Medulla oblongata (tissue), 1 donor: ENCODE data around the gene SV2C.

Experiments used
- DNase-seq: peaks from one replicate; pipeline ENCODE4 v3.0.0-alpha.2; 2015; ENCODE audit errors: extremely low spot score

SV2C gene

DNA sequence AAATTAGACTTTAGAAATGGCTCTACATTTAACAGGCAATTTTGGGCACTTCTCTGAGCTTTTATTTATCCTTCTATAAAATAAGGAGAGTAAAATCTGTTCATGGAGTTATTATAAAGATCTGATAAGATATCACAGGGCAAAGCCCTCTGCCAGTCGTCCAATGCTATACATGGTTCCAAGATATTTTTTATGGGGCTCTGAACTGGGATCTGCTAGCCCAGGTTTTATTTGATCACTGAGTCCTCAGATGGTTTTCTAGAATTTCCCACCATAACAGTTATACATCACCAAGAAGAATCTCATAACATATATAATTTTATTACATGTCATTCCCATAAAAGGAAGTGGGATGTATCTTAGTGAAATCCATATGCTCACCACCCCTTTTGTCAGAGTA is 296.7 kb downstream of the SV2C start:
- no peak for DNase-seq

DNA sequence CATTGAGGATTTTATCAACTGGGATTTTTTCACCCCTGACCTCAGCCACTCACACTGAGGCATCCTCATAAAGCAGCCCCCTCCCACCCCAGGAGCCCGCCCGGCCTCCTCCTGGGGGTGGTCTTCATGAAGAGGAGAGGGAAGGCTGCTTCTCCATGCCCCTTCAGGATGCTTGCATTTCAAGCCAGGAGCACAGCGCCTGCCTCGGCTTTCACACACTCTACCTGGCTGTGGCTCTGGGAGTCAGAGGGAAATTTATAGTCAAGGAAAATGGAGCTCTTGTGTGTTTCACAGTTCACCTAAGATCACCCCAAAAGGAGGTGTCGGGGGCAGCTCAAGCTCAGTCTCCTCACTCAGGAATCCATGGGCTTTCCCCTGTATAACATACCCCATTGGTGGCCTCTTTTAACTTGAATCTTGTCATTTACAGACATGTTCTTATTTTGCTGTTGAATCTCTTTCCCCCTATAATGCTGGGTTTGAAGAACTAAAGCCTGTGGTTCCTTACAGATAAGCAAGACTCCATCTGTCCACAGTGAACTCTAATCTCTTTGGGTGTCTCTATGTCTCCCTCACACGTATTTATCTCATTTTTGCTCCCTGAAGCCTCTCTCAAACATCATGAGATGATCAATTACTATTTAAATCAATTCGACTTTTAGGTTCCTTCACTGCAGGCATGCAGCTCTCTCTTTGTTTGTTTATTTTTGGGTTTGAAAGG is 297.3 kb downstream of the SV2C start:
- no peak for DNase-seq

GRCh38 chr5:76383126-76383832 is 300.1 kb downstream of the SV2C start:
- no peak for DNase-seq

- DNase-seq = no peak
These were observed 301.0 kb downstream of the SV2C start for GRCh38 chr5:76384189-76384588.

DNA sequence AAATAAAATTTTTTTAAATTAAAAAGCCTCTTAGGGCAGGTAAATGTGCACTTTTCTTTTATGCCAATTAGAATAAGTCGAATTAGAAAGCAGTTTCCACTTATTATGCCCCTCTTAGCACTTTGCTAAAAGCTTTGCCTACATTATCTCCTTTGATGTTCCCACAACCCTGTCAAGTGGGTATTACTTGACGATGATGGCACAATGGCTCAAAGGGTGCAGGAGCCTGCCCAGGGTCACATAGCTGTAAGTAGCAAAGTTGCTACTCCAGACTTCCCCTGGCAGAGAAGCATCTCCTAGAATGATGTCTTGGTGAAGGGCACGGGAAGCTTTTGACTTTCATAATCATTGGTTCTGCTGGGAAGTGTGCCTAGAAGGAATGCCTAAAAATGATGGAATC is 301.5 kb downstream of the SV2C start:
- no peak for DNase-seq

DNA sequence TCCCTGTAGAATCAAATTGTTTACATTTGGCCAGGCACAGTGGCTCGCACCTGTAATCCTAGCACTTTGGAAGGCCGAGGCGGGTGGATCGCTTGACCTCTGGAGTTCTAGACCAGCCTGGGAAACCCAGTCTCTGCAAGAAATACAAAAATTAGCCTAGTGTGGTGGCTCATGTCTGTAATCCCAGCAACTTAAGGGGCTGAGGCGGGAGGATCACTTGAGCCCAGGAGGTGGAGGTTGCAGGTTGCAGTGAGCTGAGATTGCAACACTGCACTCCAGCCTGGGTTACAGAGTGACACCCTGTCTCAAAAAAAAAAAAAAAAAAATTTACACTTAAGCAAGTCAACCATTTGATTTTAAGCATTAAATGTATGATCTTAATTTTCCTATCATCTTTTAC is 302.4 kb downstream of the SV2C start:
- no peak for DNase-seq

GRCh38 chr5:76386360-76386759 is 303.2 kb downstream of the SV2C start:
- DNase-seq = no peak

GRCh38 chr5:76388236-76388635 is 305.1 kb downstream of the SV2C start:
- DNase-seq = no peak

DNA sequence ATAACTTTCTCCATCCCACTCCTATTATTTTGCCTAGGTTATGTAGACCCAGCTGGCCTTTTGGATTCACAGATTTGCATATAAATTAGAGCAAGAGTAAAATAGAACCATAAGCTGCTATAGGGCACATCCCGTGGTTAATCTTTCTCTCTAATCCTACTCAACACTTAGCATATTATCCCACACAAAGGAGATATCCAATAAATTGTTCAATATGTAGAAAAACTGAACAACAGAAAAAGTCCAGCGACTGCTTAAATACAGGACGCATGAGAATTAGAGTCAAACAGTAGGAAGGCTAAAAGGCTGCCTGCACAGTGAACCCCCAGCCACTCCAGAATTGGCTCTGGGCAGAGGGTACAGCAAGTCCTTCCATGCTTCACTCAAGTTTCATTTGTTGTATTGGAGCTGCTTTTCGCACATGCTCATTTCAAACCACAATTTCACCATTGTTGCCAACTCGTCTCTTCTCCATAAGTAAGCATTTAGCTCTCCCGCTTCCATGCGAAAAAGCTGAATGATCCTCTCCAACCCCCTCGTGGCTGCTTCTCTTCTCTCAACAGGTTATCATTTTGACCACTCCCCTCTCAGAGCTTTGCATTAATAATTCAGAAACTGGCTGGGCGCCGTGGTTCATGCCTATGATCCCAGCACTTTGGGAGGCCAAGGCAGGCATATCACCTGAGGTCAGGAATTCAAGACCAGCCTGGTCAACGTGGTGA is 305.8 kb downstream of the SV2C start:
- DNase-seq = no peak

GRCh38 chr5:76389513-76390154 is 306.5 kb downstream of the SV2C start:
- no peak for DNase-seq

DNA sequence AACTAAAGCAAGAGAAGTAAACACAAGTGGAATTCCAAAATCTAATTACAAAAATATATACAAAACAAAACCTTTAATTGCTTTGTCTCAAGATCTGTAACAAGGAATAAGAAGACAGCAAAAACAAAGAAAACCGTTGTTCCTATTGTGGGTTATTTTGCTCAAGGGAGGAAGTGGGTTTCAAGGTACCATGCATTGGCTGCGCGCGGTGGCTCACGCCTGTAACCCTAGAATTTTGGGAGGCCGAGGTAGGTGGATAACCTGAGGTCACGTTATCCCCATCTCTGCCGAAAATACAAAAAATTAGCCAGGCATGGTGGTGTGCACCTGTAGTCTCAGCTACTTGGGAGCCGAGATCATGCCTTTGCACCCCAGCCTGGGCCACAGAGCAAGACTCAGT is 307.8 kb downstream of the SV2C start:
- DNase-seq = no peak

DNA sequence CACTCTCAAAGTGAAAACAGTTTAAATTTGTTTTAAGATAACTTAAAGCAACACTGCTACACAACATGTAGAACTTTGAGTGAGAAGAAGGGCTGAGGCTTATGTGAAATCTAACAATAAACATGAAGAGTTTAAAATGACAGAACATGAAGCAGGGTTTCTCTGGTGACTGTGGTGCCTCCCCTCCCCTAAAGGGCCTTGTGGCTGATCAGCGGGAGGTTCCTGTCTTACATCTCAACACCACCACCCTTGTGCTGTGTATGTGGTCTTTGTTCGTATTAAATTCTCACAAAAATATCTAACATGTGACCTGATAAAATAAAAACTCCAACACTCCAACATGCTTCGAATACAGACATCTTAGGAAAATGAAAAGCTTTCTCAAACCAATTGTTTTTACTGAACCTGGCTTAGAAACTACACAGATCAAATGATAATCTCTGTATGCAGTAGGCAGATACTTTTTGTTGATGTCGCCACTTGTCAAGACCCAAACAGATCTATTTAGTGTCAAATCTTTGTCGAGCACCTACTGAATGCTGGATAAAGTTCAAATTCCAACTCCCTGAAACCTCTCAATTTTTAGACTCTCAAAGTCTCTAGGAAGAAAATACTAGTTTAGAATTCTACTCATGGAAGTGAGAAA is 310.0 kb downstream of the SV2C start:
- no peak for DNase-seq

GRCh38 chr5:76397200-76397599 is 314.0 kb downstream of the SV2C start:
- no peak for DNase-seq

- DNase-seq = no peak
These were observed 316.1 kb downstream of the SV2C start for GRCh38 chr5:76399268-76399667.

DNA sequence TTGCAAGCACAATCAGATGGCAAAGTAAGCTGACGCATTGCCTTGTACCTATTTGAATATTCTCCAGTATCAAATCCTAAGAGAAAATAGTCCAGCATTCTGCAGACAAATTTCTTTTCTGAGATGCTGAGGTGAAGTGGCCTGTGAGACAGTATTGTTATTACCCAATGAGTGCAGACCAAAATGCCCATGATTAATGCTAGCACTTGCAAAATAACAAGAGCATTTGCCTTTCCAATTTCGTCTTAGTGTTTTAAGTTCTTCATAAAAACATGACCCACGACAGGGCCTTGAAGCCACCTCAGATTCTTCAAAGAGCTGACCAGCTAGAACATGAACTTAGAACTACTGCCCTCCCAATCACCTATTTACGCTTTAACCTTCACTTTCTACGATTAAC is 317.3 kb downstream of the SV2C start:
- no peak for DNase-seq

- no peak for DNase-seq
These were observed 318.6 kb downstream of the SV2C start for GRCh38 chr5:76401801-76402250.

DNA sequence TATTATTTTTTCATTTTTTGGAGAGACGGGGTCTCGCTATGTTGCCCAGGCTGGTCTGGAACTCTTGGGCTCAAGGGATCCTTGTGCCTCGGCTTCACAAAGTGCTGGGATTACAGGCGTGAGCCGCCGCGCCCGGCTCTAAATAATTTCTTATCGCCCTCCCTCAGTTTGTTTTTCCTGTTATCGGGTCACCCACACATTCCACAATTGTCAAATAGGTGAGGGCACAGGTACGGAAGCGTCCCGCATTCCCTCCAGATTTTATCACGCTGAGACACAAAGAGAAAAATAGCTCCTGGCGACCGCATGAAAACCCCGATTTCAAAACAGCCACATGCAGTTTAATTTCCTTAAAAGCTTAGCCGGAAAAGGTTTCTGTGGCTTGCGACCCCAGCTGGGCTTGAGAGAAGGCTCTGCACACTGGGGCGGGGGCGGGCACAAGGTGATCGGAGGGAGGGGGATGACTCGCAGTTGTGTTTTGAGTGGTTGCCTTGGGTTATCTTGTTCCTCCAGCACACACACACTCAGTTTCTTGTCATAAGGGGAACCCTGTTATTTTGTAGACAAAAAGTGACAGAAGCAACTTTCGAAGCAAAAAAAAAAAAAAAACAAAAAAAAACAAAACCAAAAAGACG is 319.2 kb downstream of the SV2C start:
- DNase-seq = peak; percentile 33

DNA sequence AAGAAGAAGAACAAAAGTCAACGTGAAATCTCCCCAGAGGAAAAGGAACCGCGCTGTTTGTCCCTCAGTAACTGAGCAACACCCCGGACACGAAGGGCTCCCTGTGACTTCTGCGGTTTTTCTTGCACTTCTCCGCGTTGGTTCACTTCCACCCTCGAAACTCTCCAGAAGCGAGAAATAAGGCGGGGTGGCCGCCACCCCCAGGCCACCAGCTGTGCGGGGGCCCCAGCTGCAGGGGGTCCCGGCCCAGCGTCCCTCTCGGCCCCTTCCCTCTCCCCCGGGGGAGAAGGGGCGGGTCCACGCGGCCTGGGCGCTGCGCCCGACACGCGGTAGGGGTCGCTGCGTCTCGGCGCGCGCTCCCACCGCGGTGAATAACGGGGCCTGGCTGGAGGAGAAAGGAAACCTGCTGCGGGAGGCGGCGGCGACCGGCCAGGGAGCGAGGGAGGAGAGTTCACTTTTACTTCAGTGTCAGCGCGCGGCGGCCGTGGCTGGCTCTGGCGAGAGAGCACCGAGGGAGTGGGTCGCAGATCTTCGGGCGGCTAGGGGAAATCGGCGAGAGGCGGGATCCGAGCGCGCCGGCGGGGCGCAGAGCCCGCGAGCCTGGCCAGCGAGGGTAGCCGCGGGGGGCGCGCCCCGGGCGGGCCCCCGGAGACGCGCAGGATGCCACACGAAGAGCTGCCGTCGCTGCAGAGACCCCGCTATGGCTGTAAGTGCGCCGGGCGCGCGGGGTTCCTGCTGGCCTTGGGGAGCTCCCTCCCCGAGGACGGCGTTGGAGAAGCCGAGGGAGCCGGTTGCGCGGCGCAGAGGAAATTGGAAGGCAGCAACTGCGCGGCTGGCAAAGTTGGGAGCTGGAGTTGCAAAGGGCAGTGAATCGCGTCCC is 319.9 kb downstream of the SV2C start, which contains the start of gene IQGAP2:
TSS of gene IQGAP2 (plus strand) at position 400 of the 880 bp plus-strand sequence. CDS start at position 661, 261 bp downstream.
- DNase-seq = peak; percentile 80
